ENCODE results near the gene KRTAP10-8. TPM values are rescaled to one million over a fixed set of nuclear protein-coding genes. Genes with fewer than 3 reads are reported as not detected.

KRTAP10-8 gene
- total and polyA plus RNA-seq, 2 of the 4 experiments (the other 2 are of a cell fraction): not detected

- Histone ChIP-seq H3K79me1 (ENCODE audit: low read depth in 1 of 2, low read length in 2 of 2) (no peaks in the 10 kb centered on the region), H4K20me1 (ENCODE audit: insufficient read depth, low read length) (no peaks in the 10 kb centered on the region), H3K4me2 (ENCODE audit: low read depth, low read length) (no peak overlapping the region), H3K23ac (ENCODE audit: low read depth, low read length) (no peak overlapping the region), H2AK5ac (ENCODE audit: low read depth, low read length) (no peak overlapping the region), H2BK20ac (ENCODE audit: low read depth, low read length) (no peak overlapping the region), H3K27me3 (ENCODE audit: control insufficient read depth, insufficient read depth, low read length) (no peaks in the 10 kb centered on the region; the same call in 1 of the 2 replicates), H2AFZ (replicated peaks; ENCODE audit: low read length, poor library complexity) (no peak overlapping the region), H2BK5ac (ENCODE audit: low read depth, low read length, poor library complexity, severe bottlenecking) (no peak overlapping the region), H3K18ac (ENCODE audit: low read depth, low read length) (no peak overlapping the region), H2BK120ac (ENCODE audit: low read depth, low read length) (no peak overlapping the region), H3K36me3 (ENCODE audit: control insufficient read depth, insufficient read depth, low read length) (no peaks in the 10 kb centered on the region), H4K91ac (ENCODE audit: insufficient read depth, low read depth, low read length) (no peak overlapping the region), H4K8ac (ENCODE audit: low read depth in 2 of 2, low read length in 2 of 2) (no peak overlapping the region), H2BK15ac (ENCODE audit: low read depth, low read length) (no peak overlapping the region), H3K4me3 (ENCODE audit: insufficient read depth, low read depth, low read length) (no peak overlapping the region), H3K27ac (ENCODE audit: insufficient read depth, low read length) (no peak overlapping the region), H4K5ac (ENCODE audit: low read depth, low read length) (no peak overlapping the region), H3K9me3 (ENCODE audit: control insufficient read depth, insufficient read depth, low read length) (peaks cover 11% of the 10 kb centered on the region), H3K9me1 (ENCODE audit: insufficient read depth, low read length) (no peaks in the 10 kb centered on the region), H3K14ac (replicated peaks; ENCODE audit: low read depth, low read length) (no peak overlapping the region), H3K9ac (ENCODE audit: low read depth, low read length) (no peak overlapping the region), H3K4me1 (ENCODE audit: control insufficient read depth, insufficient read depth, low read length) (no peaks in the 10 kb centered on the region), H2AK9ac (replicated peaks; ENCODE audit: low read depth, low read length, poor library complexity) (no peak overlapping the region), H3K56ac (ENCODE audit: extremely low read depth, insufficient read depth, low read length) (no peak overlapping the region), H3K4ac (ENCODE audit: low read depth, low read length) (no peak overlapping the region)
- in situ Hi-C loops (cut with MboI; ENCODE audit: low sequenced_read_pairs) (no loop called here), dilution Hi-C loops (cut with HindIII; ENCODE audit: low sequenced_read_pairs, unreplicated experiment) (no loop called here), intact Hi-C loops (cut with micrococcal nuclease) (no loop called here)
- BruUV-seq (replicated peaks): no TSS peak
- ATAC-seq (ENCODE audit: low read depth): no peak
- WGBS, 2 experiments (ENCODE audit: extremely low coverage in 2 of 2, insufficient read length in 1 of 2): 52% methylated on average over 7 of the region's 17 CpGs; no CpG with 5 or more reads in 1 of the 2 experiments
- CTCF ChIA-PET: no interaction called here
- POLR2A ChIA-PET (ENCODE audit: unreplicated experiment): no interaction called here
- TF ChIP-seq SMC3 (IDR thresholded peaks at IDR 0.05; ENCODE audit: low read depth, low read length) (no peak), MXI1 (IDR thresholded peaks at IDR 0.05; ENCODE audit: borderline replicate concordance, low read depth, low read length) (no peak), CTCF (conservative IDR thresholded peaks at IDR 0.05; ENCODE audit: low read depth, low read length) (no peak), MAFK (IDR thresholded peaks at IDR 0.05; ENCODE audit: low read depth, low read length) (no peak), RFX5 (IDR thresholded peaks at IDR 0.05; ENCODE audit: low read depth, low read length) (no peak), ELK1 (IDR thresholded peaks at IDR 0.05; ENCODE audit: borderline replicate concordance, low read depth, low read length) (no peak), RAD21 (IDR thresholded peaks at IDR 0.05; ENCODE audit: low read length) (no peak), CHD1 (IDR thresholded peaks at IDR 0.05; ENCODE audit: low read depth, low read length) (no peak), MAZ (IDR thresholded peaks at IDR 0.05; ENCODE audit: borderline replicate concordance, low read depth, low read length) (no peak), CEBPB (IDR thresholded peaks at IDR 0.05; ENCODE audit: low read depth, low read length) (no peak), FOS (IDR thresholded peaks at IDR 0.05; ENCODE audit: low read depth, low read length) (no peak), POLR2A (IDR thresholded peaks at IDR 0.05; ENCODE audit: low read depth, low read length) (no peak), RCOR1 (IDR thresholded peaks at IDR 0.05; ENCODE audit: insufficient replicate concordance, low read length) (no peak)
- no peak for DNase-seq
Measured at GRCh38 chr21:44578371-44579055, 33.4 kb upstream of the KRTAP10-8 start.

All from IMR-90 (cell line).